ENCODE measurements around the gene FOXN3. TPM values are rescaled to one million over a fixed set of nuclear protein-coding genes. Genes with fewer than 3 reads are reported as not detected.

The FOXN3 gene
- polyA plus RNA-seq, 2 of the 4 experiments (the other 2 are of a cell fraction): 6.0 to 6.4 TPM

DNA sequence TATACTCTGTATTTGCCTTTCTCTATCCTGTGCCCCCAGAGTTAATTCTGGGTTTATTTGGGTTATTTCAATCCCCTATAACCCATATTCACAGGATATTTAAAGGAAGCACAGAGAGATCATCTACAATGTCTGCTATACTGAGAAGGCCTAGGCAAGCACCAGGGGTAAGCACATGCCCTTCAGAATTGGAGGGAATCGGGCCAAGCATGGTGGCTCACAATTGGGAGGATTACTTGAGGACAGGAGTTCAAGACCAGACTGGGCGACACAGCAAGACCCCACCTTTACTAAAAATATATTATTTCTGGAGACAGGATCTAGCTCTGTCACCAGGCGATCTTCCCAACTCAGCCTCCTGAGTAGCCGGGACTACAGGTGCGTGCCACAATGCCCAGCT lies 11.3 kb downstream of the FOXN3 start:
- Histone ChIP-seq H3K27ac (no peak overlapping the region), H3K9me3 (no peaks in the 10 kb centered on the region), H3K4me1 (no peaks in the 10 kb centered on the region), H3K4me3 (no peak overlapping the region), H3K4me2 (no peak overlapping the region)
- ATAC-seq (no peak), FAIRE-seq (no peak), DNase-seq (ENCODE audit: low read depth in 1 of 2, low spot score in 1 of 2) (no peak)
- TF ChIP-seq NFE2L2 (conservative IDR thresholded peaks at IDR 0.05; ENCODE audit: low read length) (no peak), CBX8 (IDR thresholded peaks at IDR 0.05) (no peak), PHF8 (IDR thresholded peaks at IDR 0.05; ENCODE audit: borderline replicate concordance, low read depth) (no peak), ZFP36 (IDR thresholded peaks at IDR 0.05; ENCODE audit: borderline replicate concordance, partially characterized antibody) (no peak), CTCF (IDR thresholded peaks at IDR 0.05) (no peak), FOXS1 (CRISPR knock-in tag; IDR thresholded peaks at IDR 0.05) (no peak), EHF (CRISPR knock-in tag; IDR thresholded peaks at IDR 0.05) (no peak), MAX (IDR thresholded peaks at IDR 0.05) (no peak), BHLHE40 (IDR thresholded peaks at IDR 0.05; ENCODE audit: low read depth, low read length) (no peak), TP53 (CRISPR knock-in tag; IDR thresholded peaks at IDR 0.05) (no peak), ZC3H11A (IDR thresholded peaks at IDR 0.05) (no peak)
- CTCF ChIA-PET: no interaction called here
- WGBS (ENCODE audit: missing lambda C conversion rate): 90% methylated on average over 5 of the region's 5 CpGs
- POLR2A ChIA-PET: no interaction called here

- POLR2A ChIA-PET: no interaction called here
- 96% methylated on average over 3 of the region's 3 CpGs for WGBS (ENCODE audit: missing lambda C conversion rate)
Measured at GRCh38 chr14:89402363-89402762, 14.7 kb downstream of the FOXN3 start.

More at GRCh38 chr14:89402363-89402762, 14.7 kb downstream of the FOXN3 start:
- CTCF ChIA-PET: interaction anchor here (1.1 kb wide), 1 partner anchor 12 kb away, joined by 3 read pairs; no protein-coding TSS in a partner anchor
- no peak overlapping the region for H3K4me3 ChIP-seq
- no peaks in the 10 kb centered on the region for H3K9me3 ChIP-seq
- H3K27ac ChIP-seq: no peak overlapping the region
- TF ChIP-seq CBX8 (IDR thresholded peaks at IDR 0.05) (no peak), PHF8 (IDR thresholded peaks at IDR 0.05; ENCODE audit: borderline replicate concordance, low read depth) (no peak), NPAS2 (CRISPR knock-in tag; IDR thresholded peaks at IDR 0.05; ENCODE audit: borderline replicate concordance) (no peak), EHF (CRISPR knock-in tag; IDR thresholded peaks at IDR 0.05) (no peak), ELK1 (IDR thresholded peaks at IDR 0.05; ENCODE audit: low read depth, low read length) (no peak), RAD21 (conservative IDR thresholded peaks at IDR 0.05 in 1 of 2, IDR thresholded peaks at IDR 0.05 in 1 of 2) (no peak), KDM5A (IDR thresholded peaks at IDR 0.05) (no peak), HEYL (CRISPR knock-in tag; IDR thresholded peaks at IDR 0.05) (no peak), CEBPB (IDR thresholded peaks at IDR 0.05) (no peak), FOSL2 (IDR thresholded peaks at IDR 0.05) (no peak), FOSL2 (CRISPR knock-in tag; IDR thresholded peaks at IDR 0.05) (no peak), SREBF2 (IDR thresholded peaks at IDR 0.05) (no peak), KDM1A (IDR thresholded peaks at IDR 0.05; ENCODE audit: low read depth) (no peak), MAFK (IDR thresholded peaks at IDR 0.05; ENCODE audit: partially characterized antibody) (no peak), HDAC2 (IDR thresholded peaks at IDR 0.05) (no peak), MAZ (IDR thresholded peaks at IDR 0.05; ENCODE audit: borderline replicate concordance, low read depth, low read length) (no peak), JUN (IDR thresholded peaks at IDR 0.05) (no peak), RCOR1 (IDR thresholded peaks at IDR 0.05; ENCODE audit: low read depth, low read length) (no peak)
- TF ChIP-seq, protein P1, sequence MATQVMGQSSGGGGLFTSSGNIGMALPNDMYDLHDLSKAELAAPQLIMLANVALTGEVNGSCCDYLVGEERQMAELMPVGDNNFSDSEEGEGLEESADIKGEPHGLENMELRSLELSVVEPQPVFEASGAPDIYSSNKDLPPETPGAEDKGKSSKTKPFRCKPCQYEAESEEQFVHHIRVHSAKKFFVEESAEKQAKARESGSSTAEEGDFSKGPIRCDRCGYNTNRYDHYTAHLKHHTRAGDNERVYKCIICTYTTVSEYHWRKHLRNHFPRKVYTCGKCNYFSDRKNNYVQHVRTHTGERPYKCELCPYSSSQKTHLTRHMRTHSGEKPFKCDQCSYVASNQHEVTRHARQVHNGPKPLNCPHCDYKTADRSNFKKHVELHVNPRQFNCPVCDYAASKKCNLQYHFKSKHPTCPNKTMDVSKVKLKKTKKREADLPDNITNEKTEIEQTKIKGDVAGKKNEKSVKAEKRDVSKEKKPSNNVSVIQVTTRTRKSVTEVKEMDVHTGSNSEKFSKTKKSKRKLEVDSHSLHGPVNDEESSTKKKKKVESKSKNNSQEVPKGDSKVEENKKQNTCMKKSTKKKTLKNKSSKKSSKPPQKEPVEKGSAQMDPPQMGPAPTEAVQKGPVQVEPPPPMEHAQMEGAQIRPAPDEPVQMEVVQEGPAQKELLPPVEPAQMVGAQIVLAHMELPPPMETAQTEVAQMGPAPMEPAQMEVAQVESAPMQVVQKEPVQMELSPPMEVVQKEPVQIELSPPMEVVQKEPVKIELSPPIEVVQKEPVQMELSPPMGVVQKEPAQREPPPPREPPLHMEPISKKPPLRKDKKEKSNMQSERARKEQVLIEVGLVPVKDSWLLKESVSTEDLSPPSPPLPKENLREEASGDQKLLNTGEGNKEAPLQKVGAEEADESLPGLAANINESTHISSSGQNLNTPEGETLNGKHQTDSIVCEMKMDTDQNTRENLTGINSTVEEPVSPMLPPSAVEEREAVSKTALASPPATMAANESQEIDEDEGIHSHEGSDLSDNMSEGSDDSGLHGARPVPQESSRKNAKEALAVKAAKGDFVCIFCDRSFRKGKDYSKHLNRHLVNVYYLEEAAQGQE (IDR thresholded peaks at IDR 0.05): no peak
- FAIRE-seq (no peak), DNase-seq (ENCODE audit: low read depth in 1 of 2, low spot score in 1 of 2) (no peak), ATAC-seq (no peak)
- no peaks in the 10 kb centered on the region for H3K4me1 ChIP-seq
- H3K4me2 ChIP-seq: no peak overlapping the region
